Right lobe of liver (tissue), 6 donors: ENCODE results near the gene ZMYND11. TPM values are rescaled to one million over a fixed set of nuclear protein-coding genes. Genes with fewer than 3 reads are reported as not detected.

Experiments
- ATAC-seq, 4 donors: fragments of 200-7000 bp; cut with Tn5 transposase; one replicate each; pipeline ENCODE4 v1.9.1; 2020; ENCODE audit warnings: mild to moderate bottlenecking in 4 of 4, moderate library complexity in 4 of 4
- DNase-seq, 3 donors: peaks; one replicate each; pipeline ENCODE4 v3.0.0-alpha.2; 2020
- H3K27ac ChIP-seq, 3 donors: fragments of 200-600 bp; one replicate each; pipeline ENCODE4 v1.8.0; 2022
- H3K27me3 ChIP-seq, 2 donors: fragments of 200-600 bp; one replicate each; pipeline ENCODE4 v1.8.0; 2022
- H3K36me3 ChIP-seq, 4 donors: fragments of 200-600 bp; sonication (generic) in 1 of 4; one replicate each; pipeline versions ENCODE4 v1.5.1 to v1.8.0; 2017 to 2022; ENCODE audit warnings: control low read depth in 1 of 4
- H3K4me1 ChIP-seq, 4 donors: fragments of 200-600 bp; sonication (generic) in 1 of 4; one replicate each; pipeline versions ENCODE4 v1.5.1 to v1.8.0; 2017 to 2022; ENCODE audit warnings: control low read depth in 1 of 4
- H3K4me3 ChIP-seq, 3 donors: fragments of 200-600 bp; one replicate each; pipeline ENCODE4 v1.8.0; 2022
- H3K9me3 ChIP-seq, 4 donors: fragments of 200-600 bp; sonication (generic) in 1 of 4; one replicate each; pipeline versions ENCODE4 v1.5.1 to v1.8.0; 2017 to 2022; ENCODE audit warnings: control low read depth in 1 of 4
- CTCF ChIP-seq, 4 donors: fragments of 200-600 bp in 3 of 4; fragments of 450-650 bp in 1 of 4; IDR thresholded peaks; one replicate each; pipeline versions ENCODE4 v1.5.1 to v1.8.0; 2016 to 2022; ENCODE audit warnings: antibody characterized with exemption in 4 of 4, mild to moderate bottlenecking in 2 of 4
- POLR2A ChIP-seq: fragments of 450-650 bp; IDR thresholded peaks from one replicate; pipeline ENCODE4 v1.6.1; 2017; ENCODE audit warnings: antibody characterized with exemption, mild to moderate bottlenecking
- WGBS: methylation state at CpG from one replicate; pipeline ENCODE4 v1.1.6; 2018; ENCODE audit warnings: low coverage, low lambda C conversion rate; ENCODE audit not compliant: insufficient coverage; ENCODE audit errors: missing lambda C conversion rate; 5-methylcytosine and 5-hydroxymethylcytosine counted together
- intact Hi-C, 2 donors: fragments of 100-400 bp; cut with DNase I; formaldehyde crosslinking; loops; one replicate each; pipeline versions ENCODE4 v1.11.2 to v1.14.1; 2022
- total RNA-seq, 6 experiments: library from RNA; depleted of rRNA in 2 of 6; stranded (reverse); fragments of >200 nt in 2 of 6; fragmentation: NEBNext Ultra II Directional in 3 of 6; extraction: Animal tissue kit (Norgen Biotek cat#: 25700) in 3 of 6; gene quantifications; one replicate each; pipeline versions ENCODE4 v1.1.0 to v1.2.4, GENCODE V29; 2016 to 2023
- donor health status: DM: no; HTN: yes; CAD: no.
- donor health status: DM: no; HTN: no; CAD: no.
- donor health status: DM: no; HTN: no; CAD: no.
- donor health status: DM: no; HTN: yes; CAD: no.
- donor health status: DM: no; HTN: yes; CAD: no.

Gene ZMYND11
- total RNA-seq, 6 experiments from 2014 or later, result 22.5 to 30.6 (median 24.4) TPM

GRCh38 chr10:287026-287709, 151.9 kb downstream of the ZMYND11 start:
- 94% methylated on average over 4 of the region's 4 CpGs for WGBS
- Histone ChIP-seq H3K36me3 (peaks cover 0 to 20% (median 2%) of the 10 kb centered on the region in 4 donors), H3K27me3 (no peaks in the 10 kb centered on the region), H3K9me3 (no peaks in the 10 kb centered on the region), H3K4me1 (no peaks in the 10 kb centered on the region), H3K27ac (no peak overlapping the region), H3K4me3 (no peak overlapping the region)
- ATAC-seq, result no peak
- intact Hi-C loops, result no loop called here
- DNase-seq, result no peak
- no peak for TF ChIP-seq CTCF (IDR thresholded peaks at IDR 0.05)
- TF ChIP-seq POLR2A, result no peak

GRCh38 chr10:287814-288213, 152.6 kb downstream of the ZMYND11 start:
- no peak overlapping the region for H3K27ac ChIP-seq
- WGBS, result 80% methylated on average over 1 of the region's 4 CpGs
- DNase-seq (no peak), ATAC-seq (no peak)
- peaks cover 0 to 15% (median 2%) of the 10 kb centered on the region in 4 donors for H3K36me3 ChIP-seq
- H3K9me3 ChIP-seq, result no peaks in the 10 kb centered on the region
- intact Hi-C loops, result no loop called here
- TF ChIP-seq CTCF (IDR thresholded peaks at IDR 0.05), result no peak
- TF ChIP-seq POLR2A, result no peak
- H3K4me1 ChIP-seq, result no peaks in the 10 kb centered on the region
- no peaks in the 10 kb centered on the region for H3K27me3 ChIP-seq
- H3K4me3 ChIP-seq, result no peak overlapping the region

- Histone ChIP-seq H3K27ac (no peak overlapping the region), H3K36me3 (peaks cover 0 to 15% (median 1%) of the 10 kb centered on the region in 4 donors), H3K4me1 (no peaks in the 10 kb centered on the region), H3K9me3 (no peaks in the 10 kb centered on the region), H3K4me3 (no peak overlapping the region), H3K27me3 (no peaks in the 10 kb centered on the region)
- no peak for DNase-seq
- no peak for ATAC-seq
- 92% methylated on average over 27 of the region's 27 CpGs for WGBS
- intact Hi-C loops, result no loop called here
- TF ChIP-seq POLR2A, result no peak
- TF ChIP-seq CTCF (IDR thresholded peaks at IDR 0.05), result no peak
These were observed 153.3 kb downstream of the ZMYND11 start for GRCh38 chr10:288316-289200.

- H3K4me1 ChIP-seq, result no peaks in the 10 kb centered on the region
- ATAC-seq (peak in 1 of 4 donors; percentile 15), DNase-seq (no peak)
- TF ChIP-seq CTCF (IDR thresholded peaks at IDR 0.05) (no peak), POLR2A (no peak)
- no peaks in the 10 kb centered on the region for H3K9me3 ChIP-seq
- no peak overlapping the region for H3K4me3 ChIP-seq
- peaks cover 0 to 9% (median 1%) of the 10 kb centered on the region in 4 donors for H3K36me3 ChIP-seq
- no peak overlapping the region for H3K27ac ChIP-seq
- H3K27me3 ChIP-seq, result no peaks in the 10 kb centered on the region
- intact Hi-C loops, result no loop called here
- 96% methylated on average over 4 of the region's 9 CpGs for WGBS
These were observed 154.3 kb downstream of the ZMYND11 start for GRCh38 chr10:289581-289980.
